Measurements from ENCODE around the gene PITRM1.

PITRM1 gene

DNA sequence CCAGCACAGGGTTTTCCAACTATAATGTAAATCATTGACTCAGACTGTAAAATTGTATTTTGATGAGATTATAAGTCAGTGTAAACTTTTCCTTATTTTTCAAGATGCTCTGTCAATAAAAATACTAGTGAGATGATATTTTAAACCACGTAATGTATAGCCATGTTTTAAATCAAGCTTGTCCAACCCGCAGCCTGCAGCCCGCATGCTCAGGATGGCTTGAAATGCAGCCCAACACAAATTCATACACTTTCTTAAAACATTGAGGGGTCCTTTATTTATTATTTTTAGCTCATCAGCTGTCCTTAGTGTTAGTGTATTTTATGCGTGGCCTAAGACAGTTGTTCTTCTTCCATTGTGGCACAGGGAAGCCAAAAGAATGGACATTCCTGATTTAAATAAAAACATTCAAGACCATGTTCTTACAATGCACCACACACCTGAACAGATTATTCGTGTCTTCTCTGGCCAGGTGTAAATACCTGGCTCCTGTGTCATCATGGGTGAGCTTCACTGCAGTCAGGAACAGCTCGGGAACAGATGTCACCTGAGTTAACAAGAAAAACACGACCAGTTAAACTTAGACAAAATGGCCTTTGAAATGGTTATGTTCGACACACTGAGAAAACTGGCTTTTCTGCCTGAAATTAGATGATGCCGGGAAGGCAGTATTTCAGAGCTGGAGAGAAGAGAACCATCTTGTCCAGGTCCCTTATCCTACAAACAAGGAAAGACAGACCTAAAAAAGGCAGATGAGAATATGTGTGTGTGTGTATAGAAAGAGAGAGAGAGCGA, 5.9 kb downstream of the PITRM1 start:
- no peak for DNase-seq

DNA sequence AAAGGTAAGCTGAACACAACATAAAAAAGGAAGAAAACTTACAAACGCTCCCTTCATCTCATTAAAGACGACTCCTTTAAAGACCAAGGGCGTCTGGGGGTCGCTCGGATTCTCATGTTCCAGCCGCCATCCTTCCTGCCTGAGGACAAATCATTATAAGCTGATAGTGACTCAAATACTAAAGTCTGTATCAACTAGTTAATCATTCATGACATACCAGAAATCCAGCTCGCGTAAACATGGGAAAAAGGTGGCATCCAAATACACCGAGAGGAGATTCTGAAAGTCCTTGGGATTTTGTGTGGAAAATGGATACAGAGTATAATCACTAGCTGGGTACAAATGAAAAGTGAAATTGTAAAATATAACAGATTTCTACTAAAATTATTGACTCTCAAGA, 7.4 kb downstream of the PITRM1 start:
- no peak for DNase-seq

DNA sequence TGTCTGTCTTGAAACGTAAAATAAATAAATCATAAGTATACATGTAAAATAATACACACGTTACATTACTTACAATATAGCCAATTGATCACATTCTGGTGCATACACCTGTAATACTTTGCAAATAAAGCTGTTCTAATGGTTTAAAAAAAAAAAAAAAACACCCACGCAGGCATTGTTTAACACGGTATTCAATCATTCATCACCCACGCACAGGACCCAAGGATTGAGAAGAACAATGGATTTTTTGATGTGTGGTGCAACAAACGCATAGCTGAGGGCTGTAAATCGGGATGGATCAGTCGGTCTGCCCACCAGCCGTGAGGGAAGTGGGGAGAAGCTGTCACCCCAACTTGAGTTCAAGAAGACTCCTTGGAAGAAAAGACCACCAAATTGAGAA, 8.7 kb downstream of the PITRM1 start:
- no peak for DNase-seq

DNA sequence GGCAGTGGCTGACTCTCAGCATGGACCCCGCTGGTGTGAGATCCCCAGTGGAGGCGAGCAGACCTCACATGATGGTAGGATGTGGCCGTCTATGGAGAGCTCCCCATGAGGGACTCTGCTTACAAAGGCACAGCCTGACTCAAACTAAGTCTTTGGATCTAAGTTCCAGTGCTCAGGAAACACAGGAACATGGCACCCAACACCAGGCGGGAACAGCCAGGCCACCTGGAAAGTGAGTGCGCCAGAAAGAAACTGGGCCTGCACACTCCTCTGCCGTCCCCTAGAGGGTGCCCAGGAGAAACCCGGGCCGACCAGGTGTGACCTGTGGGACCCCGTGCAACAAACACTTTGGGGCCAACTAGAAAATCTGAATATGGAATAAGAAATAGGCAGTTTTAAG, 10.0 kb downstream of the PITRM1 start:
- DNase-seq: no peak

DNA sequence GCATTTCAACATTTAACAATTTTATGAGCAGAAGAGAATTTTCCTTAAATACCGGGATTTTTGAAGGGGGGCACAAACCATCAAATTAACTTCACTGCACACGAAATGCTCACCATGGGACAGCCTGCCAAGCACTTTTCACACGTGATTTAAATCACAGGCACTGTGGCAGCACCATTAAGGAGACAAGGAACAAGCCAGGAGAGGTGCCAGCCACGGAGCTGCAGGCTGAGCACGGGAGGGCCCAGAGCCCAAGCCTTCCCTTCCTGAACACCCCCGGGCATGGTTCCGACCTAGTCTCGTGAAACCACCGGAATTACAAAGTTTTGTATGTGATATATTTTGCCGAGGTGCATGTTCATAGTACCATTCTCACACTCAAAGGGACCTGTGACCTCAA, 13.4 kb downstream of the PITRM1 start:
- no peak for DNase-seq

GRCh38 chr10:3154666-3155065, 17.9 kb downstream of the PITRM1 start:
- DNase-seq: no peak

- no peak for DNase-seq
Observed at GRCh38 chr10:3152566-3152935, 20.0 kb downstream of the PITRM1 start.

DNA sequence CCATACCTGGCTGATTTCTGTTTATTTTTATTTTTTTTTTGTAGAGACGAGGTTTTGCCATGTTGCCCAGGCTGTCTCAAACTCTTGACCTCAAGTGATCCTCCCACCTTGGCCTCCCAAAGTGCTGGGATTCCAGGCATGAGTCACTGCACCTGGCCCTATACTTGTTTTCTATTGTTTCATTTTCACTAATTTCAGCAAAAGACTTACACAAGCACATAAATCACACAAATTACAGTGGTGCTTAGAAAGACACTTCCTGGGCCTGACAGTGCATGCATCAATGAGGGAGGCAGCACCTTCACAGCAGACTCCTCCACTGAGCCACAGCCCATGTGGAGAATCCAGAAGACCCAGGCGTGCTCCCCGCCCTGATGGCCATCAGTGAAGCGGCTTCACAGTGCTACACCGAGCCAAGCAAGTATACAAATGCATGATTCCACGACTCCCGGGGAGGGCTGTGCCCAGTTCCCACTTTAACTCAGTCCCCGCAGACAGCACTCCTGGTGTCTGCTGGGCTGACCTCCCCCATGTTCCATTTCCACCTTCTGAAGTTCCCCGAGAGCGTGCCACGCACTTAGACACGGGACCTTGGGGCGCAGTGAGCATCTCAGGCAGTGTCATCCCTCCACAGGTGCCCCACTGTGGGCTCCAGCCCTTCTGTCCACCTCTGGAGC, 20.6 kb downstream of the PITRM1 start:
- peak; percentile 59 for DNase-seq

- DNase-seq: no peak
Observed at GRCh38 chr10:3150961-3151360, 21.6 kb downstream of the PITRM1 start.

GRCh38 chr10:3150366-3150765, 22.2 kb downstream of the PITRM1 start:
- no peak for DNase-seq

GRCh38 chr10:3149918-3150317, 22.7 kb downstream of the PITRM1 start:
- DNase-seq: no peak

GRCh38 chr10:3148994-3149393, 23.6 kb downstream of the PITRM1 start:
- no peak for DNase-seq

DNA sequence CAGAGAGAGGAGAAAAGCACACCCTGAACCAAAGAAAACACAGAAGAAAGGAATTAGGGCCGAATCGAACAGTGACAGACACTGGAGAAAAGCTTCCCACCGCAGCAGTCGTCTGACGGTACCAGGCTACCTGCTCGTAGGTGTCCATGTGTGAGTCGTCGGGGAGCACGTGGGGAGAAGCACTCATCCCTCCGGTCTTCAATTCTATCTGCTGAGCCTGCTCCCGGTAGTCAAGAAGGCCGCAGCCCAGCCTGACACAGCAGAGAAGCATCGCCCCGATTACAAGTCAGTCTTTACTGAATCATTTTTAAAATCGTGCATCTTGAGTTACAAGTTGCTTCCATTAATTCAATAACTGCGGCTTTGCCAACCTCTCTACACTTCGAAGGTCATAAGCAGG, 24.5 kb downstream of the PITRM1 start:
- no peak for DNase-seq

- no peak for DNase-seq
Observed at GRCh38 chr10:3147117-3147820, 25.3 kb downstream of the PITRM1 start.

DNA sequence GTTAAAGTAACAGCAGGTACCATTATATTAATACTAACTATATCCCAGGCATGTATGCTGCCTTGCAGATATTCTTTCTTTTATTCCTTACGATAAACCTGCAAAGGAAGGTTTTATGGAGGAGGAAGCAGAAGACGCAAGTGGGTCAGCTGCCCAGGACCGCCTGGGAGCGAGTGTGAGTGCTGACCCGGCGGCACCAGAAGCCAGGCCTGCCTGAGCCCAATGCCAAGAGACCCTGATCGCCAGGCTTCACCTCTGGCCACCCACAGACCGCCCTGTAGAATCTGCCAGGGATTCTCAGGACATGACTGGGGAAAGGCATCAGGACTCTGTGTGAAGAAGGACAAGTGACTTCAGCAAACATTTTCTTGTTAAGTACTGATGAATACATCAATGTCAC, 26.3 kb downstream of the PITRM1 start:
- no peak for DNase-seq

GRCh38 chr10:3145366-3145765, 27.2 kb downstream of the PITRM1 start:
- DNase-seq: no peak

GRCh38 chr10:3143791-3144434, 28.7 kb downstream of the PITRM1 start:
- no peak for DNase-seq

DNA sequence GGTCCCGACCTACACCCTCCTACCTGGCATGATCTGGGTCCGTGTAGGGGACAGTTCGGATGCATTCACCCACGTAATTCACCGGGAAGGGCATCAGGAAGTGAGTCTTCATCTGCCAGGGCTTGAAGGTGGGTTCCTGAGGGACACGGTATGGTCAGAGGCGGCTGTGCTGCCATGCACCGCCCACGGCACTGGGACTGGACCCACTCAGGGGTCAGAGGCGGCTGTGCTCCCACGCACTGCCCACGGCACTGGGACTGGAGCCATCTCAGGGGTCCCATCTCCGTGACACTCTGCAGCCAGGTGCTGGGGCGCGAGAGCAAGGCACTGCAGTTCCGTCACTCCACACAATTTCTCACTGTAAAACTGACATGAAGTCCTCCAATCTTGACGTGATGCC, 29.2 kb downstream of the PITRM1 start:
- DNase-seq: no peak

DNA sequence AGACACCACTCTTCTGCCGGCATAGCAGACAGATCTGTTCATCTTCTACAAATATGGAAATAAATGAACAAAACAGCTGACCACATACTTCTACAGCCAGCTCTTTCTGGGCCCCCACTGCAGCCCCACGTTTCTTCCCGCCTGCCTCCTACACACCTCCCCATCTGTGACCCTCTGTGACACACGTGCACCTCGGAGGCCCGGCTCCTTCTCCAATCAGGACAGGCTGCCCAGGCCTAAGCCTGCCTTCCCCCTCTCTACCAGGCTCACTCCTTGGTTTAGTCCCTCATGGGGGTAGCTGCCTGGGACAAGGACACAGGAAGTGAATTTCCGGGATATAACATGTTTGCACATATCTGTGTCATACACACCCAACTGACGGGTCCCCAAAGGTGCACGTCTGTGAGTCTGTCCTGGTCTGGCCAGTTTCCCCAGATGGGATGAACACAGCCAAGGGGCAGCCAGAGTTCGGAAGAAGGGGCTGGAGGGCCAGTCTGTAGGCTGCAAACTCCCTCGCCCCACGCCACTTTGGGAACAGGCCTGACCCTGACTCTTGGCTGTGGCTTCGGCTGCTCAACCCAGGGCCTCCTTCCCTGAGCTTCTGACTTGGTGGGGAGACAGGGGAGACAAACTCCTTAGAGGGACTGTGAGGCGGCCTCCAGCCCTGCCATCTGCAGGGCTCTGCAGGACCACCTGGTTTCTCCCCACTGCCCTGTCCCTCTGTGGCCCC, 30.3 kb downstream of the PITRM1 start:
- no peak for DNase-seq

DNA sequence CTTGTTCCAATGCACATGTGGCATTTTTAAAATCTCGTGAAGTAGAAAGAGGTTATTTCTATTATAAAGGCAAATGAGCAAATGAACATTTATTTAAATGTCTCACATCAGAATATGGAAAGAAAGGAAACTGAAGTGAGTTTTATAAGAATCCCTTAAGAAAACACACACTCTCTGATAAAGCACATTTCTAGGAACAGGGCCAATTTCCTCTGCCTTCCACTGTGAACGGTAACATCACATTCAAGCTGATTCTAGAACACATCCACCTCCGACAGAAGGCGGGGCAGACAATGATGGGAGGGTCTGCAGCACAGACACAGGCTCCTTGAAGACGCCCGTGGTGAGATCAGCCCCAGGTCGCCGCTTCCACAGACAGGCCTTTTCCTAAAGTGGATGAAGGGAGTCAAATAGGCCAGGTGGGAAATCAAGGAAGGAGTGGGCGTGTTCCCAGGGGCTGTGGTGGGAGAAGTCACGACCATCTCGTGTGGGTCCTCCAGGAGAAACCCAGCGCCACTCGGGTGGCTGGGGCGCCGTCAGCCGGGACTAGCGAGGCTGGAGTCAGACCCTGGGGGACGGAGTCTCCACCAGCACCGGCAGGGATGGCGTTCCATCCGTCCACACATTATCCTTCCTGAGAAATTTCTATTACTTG, 31.1 kb downstream of the PITRM1 start:
- no peak for DNase-seq

- no peak for DNase-seq
Observed at GRCh38 chr10:3140280-3140679, 32.3 kb downstream of the PITRM1 start.

- peak; percentile 3 for DNase-seq
Observed at GRCh38 chr10:3139216-3139910, 33.2 kb downstream of the PITRM1 start.
